Measurements from ENCODE around the gene CDH6. TPM values are rescaled to one million over a fixed set of nuclear protein-coding genes. Genes with fewer than 3 reads are reported as not detected.
A peak's percentile ranks its signal among the peaks of the same experiment; 100 is the strongest.

The CDH6 gene
- total and polyA plus RNA-seq, 2 of the 4 experiments (the other 2 are of a cell fraction): 72.2 to 232 TPM

DNA sequence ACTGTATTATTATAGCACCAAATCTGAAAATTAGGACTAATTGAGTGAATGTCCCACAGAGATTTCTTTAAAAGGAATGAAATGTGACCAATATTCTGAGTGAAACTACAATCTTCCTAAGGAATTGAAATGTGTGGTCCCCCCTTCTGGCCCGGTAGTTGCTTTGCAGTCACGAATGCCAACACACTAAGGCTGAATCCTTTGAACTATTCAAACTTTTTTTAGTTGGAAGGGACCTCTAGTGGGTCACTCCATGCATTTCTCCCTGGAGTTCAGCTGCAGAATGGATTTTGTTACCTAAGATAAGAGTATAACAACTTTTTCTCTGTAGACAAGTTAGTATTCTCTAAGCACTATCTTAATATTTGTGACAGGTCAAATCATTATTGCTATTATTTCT lies 2.8 kb downstream of the CDH6 start:
- Histone ChIP-seq H4K8ac (ENCODE audit: low read depth in 2 of 2, low read length in 2 of 2) (no peak overlapping the region; a peak in 1 of 4 replicates), H3K36me3 (ENCODE audit: control insufficient read depth, insufficient read depth, low read length) (no peaks in the 10 kb centered on the region), H3K56ac (ENCODE audit: extremely low read depth, insufficient read depth, low read length) (no peak overlapping the region), H3K4me3 (ENCODE audit: insufficient read depth, low read depth, low read length) (no peak overlapping the region; the same call in 1 of the 2 replicates), H3K27ac (ENCODE audit: insufficient read depth, low read length) (no peak overlapping the region), H2BK20ac (ENCODE audit: low read depth, low read length) (no peak overlapping the region), H2AK9ac (replicated peaks; ENCODE audit: low read depth, low read length, poor library complexity) (no peak overlapping the region), H3K9ac (ENCODE audit: low read depth, low read length) (no peak overlapping the region), H2BK15ac (ENCODE audit: low read depth, low read length) (no peak overlapping the region), H3K27me3 (ENCODE audit: control insufficient read depth, insufficient read depth, low read length) (no peaks in the 10 kb centered on the region), H3K4ac (ENCODE audit: low read depth, low read length) (no peak overlapping the region), H4K5ac (ENCODE audit: low read depth, low read length) (no peak overlapping the region), H3K18ac (ENCODE audit: low read depth, low read length) (peak overlapping the region; percentile 48; the same call in 1 of the 2 replicates), H3K23ac (ENCODE audit: low read depth, low read length) (no peak overlapping the region), H3K14ac (replicated peaks; ENCODE audit: low read depth, low read length) (no peak overlapping the region), H3K9me1 (ENCODE audit: insufficient read depth, low read length) (peaks cover 5% of the 10 kb centered on the region; the same call in 1 of the 2 replicates), H4K91ac (ENCODE audit: insufficient read depth, low read depth, low read length) (no peak overlapping the region), H2BK5ac (ENCODE audit: low read depth, low read length, poor library complexity, severe bottlenecking) (peak overlapping the region; percentile 66), H3K9me3 (ENCODE audit: control insufficient read depth, insufficient read depth, low read length) (no peaks in the 10 kb centered on the region), H2AFZ (replicated peaks; ENCODE audit: low read length, poor library complexity) (no peak overlapping the region), H3K4me2 (ENCODE audit: low read depth, low read length) (peak overlapping the region; percentile 82), H3K79me1 (ENCODE audit: low read depth in 1 of 2, low read length in 2 of 2) (peaks cover 2 to 27% of the 10 kb centered on the region in 2 experiments; a peak in 3 of 4 replicates), H4K20me1 (ENCODE audit: insufficient read depth, low read length) (no peaks in the 10 kb centered on the region; the same call in 1 of the 2 replicates), H3K4me1 (ENCODE audit: control insufficient read depth, insufficient read depth, low read length) (peaks cover 5% of the 10 kb centered on the region), H2AK5ac (ENCODE audit: low read depth, low read length) (no peak overlapping the region), H2BK120ac (ENCODE audit: low read depth, low read length) (no peak overlapping the region)
- dilution Hi-C loops (cut with HindIII; ENCODE audit: low sequenced_read_pairs, unreplicated experiment) (no loop called here), in situ Hi-C loops (cut with MboI; ENCODE audit: low sequenced_read_pairs) (no loop called here), intact Hi-C loops (cut with micrococcal nuclease) (loop anchor here (2.0 to 10.0 kb wide), 4 partner anchors 272 to 792 kb away; no protein-coding TSS in a partner anchor)
- DNase-seq: peak; percentile 66
- BruUV-seq (replicated peaks): no TSS peak
- ATAC-seq (ENCODE audit: low read depth): 0 out of 2 replicates have a peak, but pooled peaks have one; percentile 5
- ChIA-PET POLR2A (ENCODE audit: unreplicated experiment) (no interaction called here), CTCF (interaction anchor here (0.5 to 2.0 kb wide), 5 partner anchors 10 to 792 kb away, joined by 3 to 8 read pairs (median 3); no protein-coding TSS in a partner anchor)
- TF ChIP-seq SMC3 (IDR thresholded peaks at IDR 0.05; ENCODE audit: low read depth, low read length) (peak; percentile 55), RAD21 (IDR thresholded peaks at IDR 0.05; ENCODE audit: low read length) (peak; percentile 50), CEBPB (IDR thresholded peaks at IDR 0.05; ENCODE audit: low read depth, low read length) (no peak), CTCF (conservative IDR thresholded peaks at IDR 0.05; ENCODE audit: low read depth, low read length) (peak; percentile 51), CHD1 (IDR thresholded peaks at IDR 0.05; ENCODE audit: low read depth, low read length) (no peak), MAZ (IDR thresholded peaks at IDR 0.05; ENCODE audit: borderline replicate concordance, low read depth, low read length) (no peak)
- WGBS, 2 experiments (ENCODE audit: extremely low coverage in 2 of 2, insufficient read length in 1 of 2): no CpG with 5 or more reads among the region's 2 CpGs

Measured in IMR-90 (cell line).